ENCODE results near the gene FOXF1. TPM values are rescaled to one million over a fixed set of nuclear protein-coding genes. Genes with fewer than 3 reads are reported as not detected.

Gene FOXF1
- total and polyA plus RNA-seq, 9 of the 15 experiments (the other 6 are each of a cell fraction or from before 2014, with no cell fraction given) = 0.04 TPM; not detected in 8

GRCh38 chr16:86554917-86555703 is 44.8 kb downstream of the FOXF1 start, which contains the start of gene MTHFSD (continued):
- TF ChIP-seq SIX5 (IDR thresholded peaks at IDR 0.05; ENCODE audit: borderline replicate concordance in 1 of 2, insufficient read depth in 1 of 2, low read depth in 1 of 2, low read length in 2 of 2) (0 out of 4 replicates have a peak, but pooled peaks of 1 of the 2 experiments have one; percentile 15), CTBP1 (IDR thresholded peaks at IDR 0.05; ENCODE audit: borderline replicate concordance) (peak; percentile 30; the same call in 1 of the 2 replicates), KDM5B (IDR thresholded peaks at IDR 0.05; ENCODE audit: insufficient replicate concordance, low read depth, low read length) (peak; percentile 62), CXXC5 (CRISPR knock-in tag; IDR thresholded peaks at IDR 0.05) (peak; percentile 44), KAT2B (IDR thresholded peaks at IDR 0.05; ENCODE audit: low read depth, low read length) (no peak), SFPQ (IDR thresholded peaks at IDR 0.05; ENCODE audit: low read depth, low read length) (no peak), ZBTB12 (CRISPR knock-in tag; IDR thresholded peaks at IDR 0.05) (peak; percentile 97), RBBP5 (IDR thresholded peaks at IDR 0.05; ENCODE audit: borderline replicate concordance, insufficient read depth, low read length, poor library complexity, severe bottlenecking) (peak; percentile 61), HDAC8 (tag; IDR thresholded peaks at IDR 0.05) (0 out of 2 replicates have a peak, but pooled peaks have one; percentile 16), RFX1 (IDR thresholded peaks at IDR 0.05) (peak; percentile 68), XRCC4 (IDR thresholded peaks at IDR 0.05; ENCODE audit: extremely low read depth, insufficient read depth, insufficient read length) (no peak), SUPT5H (IDR thresholded peaks at IDR 0.05) (peak; percentile 78), GMEB1 (CRISPR knock-in tag; IDR thresholded peaks at IDR 0.05) (peak; percentile 65), ZNF511 (CRISPR knock-in tag; IDR thresholded peaks at IDR 0.05) (no peak), U2AF1 (optimal IDR thresholded peaks at IDR 0.05; ENCODE audit: low read depth, low read length) (no peak), POLR2G (IDR thresholded peaks at IDR 0.05; ENCODE audit: low read depth, low read length) (peak; percentile 85), CGGBP1 (CRISPR knock-in tag; IDR thresholded peaks at IDR 0.05) (0 out of 2 replicates have a peak, but pooled peaks have one; percentile 22), ZNF165 (CRISPR knock-in tag; IDR thresholded peaks at IDR 0.05; ENCODE audit: borderline replicate concordance) (no peak), MCM5 (IDR thresholded peaks at IDR 0.05; ENCODE audit: low read depth) (no peak), JUNB (CRISPR knock-in tag; conservative IDR thresholded peaks at IDR 0.05) (peak; percentile 82), ATF7 (IDR thresholded peaks at IDR 0.05) (peak; percentile 98), ZBTB1 (CRISPR knock-in tag; IDR thresholded peaks at IDR 0.05; ENCODE audit: borderline replicate concordance, low read depth) (no peak)

Data from K562 (cell line).